Measurements from ENCODE around the gene HHATL.

DNA sequence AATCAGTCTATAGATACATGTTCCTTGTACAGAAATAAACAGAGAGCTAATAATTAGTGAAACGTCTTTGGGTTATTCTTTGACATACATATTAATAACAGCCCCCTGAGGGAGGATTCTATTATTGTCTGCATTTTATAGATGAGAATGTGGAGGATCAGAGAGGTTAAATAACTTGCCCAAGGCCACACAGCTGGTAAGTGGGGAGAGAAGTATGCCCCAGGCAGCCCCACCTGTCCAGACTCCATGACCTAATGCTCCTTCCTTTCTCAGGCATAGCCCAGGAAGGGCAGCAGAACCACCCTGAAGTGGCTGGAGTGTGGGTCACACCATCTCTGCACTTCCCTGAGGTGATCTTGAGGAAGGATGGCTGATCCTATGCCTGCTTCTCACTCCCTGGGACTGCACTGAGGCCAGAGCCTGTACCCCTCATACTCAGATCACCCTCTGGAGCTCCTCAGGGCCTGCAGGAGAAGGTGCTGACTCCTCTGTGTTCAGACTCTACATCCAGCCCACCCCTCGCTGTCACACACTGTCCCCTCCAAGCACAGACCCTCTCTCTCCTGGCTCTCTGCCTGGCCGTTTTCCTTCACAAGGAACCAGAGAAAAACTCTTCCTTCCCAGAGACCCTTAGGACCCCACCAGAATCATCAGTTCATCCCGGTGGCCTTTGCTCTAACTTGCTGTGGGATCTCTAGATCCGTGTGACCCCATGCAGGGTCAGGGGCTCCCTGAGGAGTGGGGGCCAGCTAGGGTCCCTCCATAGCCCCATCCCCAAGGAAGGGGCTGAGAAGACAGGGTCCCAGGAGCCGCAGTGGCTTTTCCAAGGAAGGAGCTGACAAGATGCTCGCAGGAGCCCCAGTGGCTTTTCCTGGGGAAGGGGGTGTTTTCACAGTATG is 4.4 kb upstream of the HHATL start:
- no peak for TF ChIP-seq POLR2AphosphoS5 (IDR thresholded peaks at IDR 0.05)
- TF ChIP-seq, protein P1, sequence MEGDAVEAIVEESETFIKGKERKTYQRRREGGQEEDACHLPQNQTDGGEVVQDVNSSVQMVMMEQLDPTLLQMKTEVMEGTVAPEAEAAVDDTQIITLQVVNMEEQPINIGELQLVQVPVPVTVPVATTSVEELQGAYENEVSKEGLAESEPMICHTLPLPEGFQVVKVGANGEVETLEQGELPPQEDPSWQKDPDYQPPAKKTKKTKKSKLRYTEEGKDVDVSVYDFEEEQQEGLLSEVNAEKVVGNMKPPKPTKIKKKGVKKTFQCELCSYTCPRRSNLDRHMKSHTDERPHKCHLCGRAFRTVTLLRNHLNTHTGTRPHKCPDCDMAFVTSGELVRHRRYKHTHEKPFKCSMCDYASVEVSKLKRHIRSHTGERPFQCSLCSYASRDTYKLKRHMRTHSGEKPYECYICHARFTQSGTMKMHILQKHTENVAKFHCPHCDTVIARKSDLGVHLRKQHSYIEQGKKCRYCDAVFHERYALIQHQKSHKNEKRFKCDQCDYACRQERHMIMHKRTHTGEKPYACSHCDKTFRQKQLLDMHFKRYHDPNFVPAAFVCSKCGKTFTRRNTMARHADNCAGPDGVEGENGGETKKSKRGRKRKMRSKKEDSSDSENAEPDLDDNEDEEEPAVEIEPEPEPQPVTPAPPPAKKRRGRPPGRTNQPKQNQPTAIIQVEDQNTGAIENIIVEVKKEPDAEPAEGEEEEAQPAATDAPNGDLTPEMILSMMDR (IDR thresholded peaks at IDR 0.05 in 8 of 11, conservative IDR thresholded peaks at IDR 0.05 in 3 of 11) = no peak
